Kidney (tissue), 14 donors: Measurements from ENCODE around the gene XKR8. TPM values are rescaled to one million over a fixed set of nuclear protein-coding genes. Genes with fewer than 3 reads are reported as not detected.

Experiments used
- DNase-seq, 5 donors: peaks; one replicate each; pipeline ENCODE4 v3.0.0-alpha.2; 2013 to 2020
- FAIRE-seq: peaks from 2 replicates; lab custom pipeline; 2012; peaks lifted over from hg19 to GRCh38; lab: Jason Lieb, UNC
- H3K27ac ChIP-seq, 2 donors: one replicate each; pipeline ENCODE4 v1.7.0; 2013; ENCODE audit warnings: low read depth in 2 of 2, low read length in 2 of 2, inconsistent platforms in 1 of 2
- H3K27me3 ChIP-seq: one replicate; pipeline ENCODE4 v1.7.1; 2013; ENCODE audit warnings: low read length, inconsistent platforms; ENCODE audit not compliant: control insufficient read depth, insufficient read depth
- H3K36me3 ChIP-seq, 3 donors: one replicate each; pipeline versions ENCODE4 v1.7.0 to v1.7.1; 2013; ENCODE audit warnings: low read length in 3 of 3, control low read depth in 1 of 3, inconsistent platforms in 1 of 3; ENCODE audit not compliant: insufficient read depth in 3 of 3, control insufficient read depth in 2 of 3
- H3K4me1 ChIP-seq, 3 donors: one replicate each; pipeline versions ENCODE4 v1.7.0 to v1.7.1; 2013; ENCODE audit warnings: low read length in 3 of 3, inconsistent platforms in 1 of 3, low read depth in 1 of 3; ENCODE audit not compliant: control insufficient read depth in 2 of 3, insufficient read depth in 2 of 3
- H3K4me3 ChIP-seq, 3 donors: one replicate each; pipeline versions ENCODE4 v1.7.0 to v1.8.1; 2013; ENCODE audit warnings: low read length in 3 of 3, control low read depth in 1 of 3, inconsistent platforms in 1 of 3
- H3K9ac ChIP-seq, 3 donors: one replicate each; pipeline versions ENCODE4 v1.7.0 to v1.7.1; 2013; ENCODE audit warnings: low read length in 3 of 3, control low read depth in 1 of 3, inconsistent platforms in 1 of 3
- H3K9me3 ChIP-seq, 3 donors: one replicate each; pipeline versions ENCODE4 v1.7.0 to v1.7.1; 2013; ENCODE audit warnings: low read length in 3 of 3, control low read depth in 1 of 3, inconsistent platforms in 1 of 3; ENCODE audit not compliant: control insufficient read depth in 2 of 3, insufficient read depth in 1 of 3
- CTCF ChIP-seq: IDR thresholded peaks from 3 replicates; pipeline ENCODE4 v1.5.1; 2012; ENCODE audit warnings: mild to moderate bottlenecking, moderate library complexity, borderline replicate concordance; ENCODE audit not compliant: insufficient read depth; ENCODE audit errors: extremely low read depth
- intact Hi-C: fragments of 100-400 bp; cut with DNase I; formaldehyde crosslinking; loops from one replicate; pipeline ENCODE4 v1.11.1; 2022
- polyA plus RNA-seq: library from polyadenylated mRNA; stranded (reverse); fragments of 350-450 nt; fragmentation: Illumina TruSeq; extraction: RNeasy Lipid Tissue Mini Kit (QIAGEN cat#74804); gene quantifications from one replicate; pipeline ENCODE4 v1.2.3, GENCODE V29; 2014; ENCODE audit warnings: low read depth, low replicate concordance; ENCODE audit not compliant: insufficient read depth
- total RNA-seq: library from RNA; stranded (reverse); fragmentation: NEBNext Ultra II Directional; extraction: Animal tissue kit (Norgen Biotek cat#: 25700); gene quantifications from one replicate; pipeline ENCODE4 v1.2.1, GENCODE V29; 2021
- donor health status: control.
- donor health status: control.
- donor health status: control.
- donor health status: control.
- donor health status: control.
- donor health status: DM: yes; HTN: yes; CAD: no.
- donor health status: Normal renal cell carcinoma (clear cell type).

Gene XKR8
- total and polyA plus RNA-seq, 2 donors from 2014 or later, result 8.2 to 9.1 TPM

- TF ChIP-seq CTCF, result no peak
- Histone ChIP-seq H3K4me3 (no peak overlapping the region), H3K27me3 (no peaks in the 10 kb centered on the region), H3K9ac (no peak overlapping the region), H3K36me3 (no peaks in the 10 kb centered on the region), H3K9me3 (no peaks in the 10 kb centered on the region), H3K27ac (no peak overlapping the region), H3K4me1 (no peaks in the 10 kb centered on the region)
- intact Hi-C loops, result no loop called here
- DNase-seq (no peak), FAIRE-seq (no peak)
These were observed 10.7 kb upstream of the XKR8 start for GRCh38 chr1:27949027-27949426.

GRCh38 chr1:27951396-27951795 lies 8.4 kb upstream of the XKR8 start:
- H3K4me3 ChIP-seq, result no peak overlapping the region
- intact Hi-C loops, result no loop called here
- DNase-seq (no peak), FAIRE-seq (no peak)
- no peak for TF ChIP-seq CTCF
- H3K4me1 ChIP-seq, result no peaks in the 10 kb centered on the region
- no peak overlapping the region for H3K9ac ChIP-seq
- no peaks in the 10 kb centered on the region for H3K9me3 ChIP-seq
- no peaks in the 10 kb centered on the region for H3K36me3 ChIP-seq
- no peak overlapping the region for H3K27ac ChIP-seq
- H3K27me3 ChIP-seq, result no peaks in the 10 kb centered on the region

- Histone ChIP-seq H3K4me3 (no peak overlapping the region), H3K9ac (no peak overlapping the region), H3K36me3 (no peaks in the 10 kb centered on the region), H3K9me3 (no peaks in the 10 kb centered on the region), H3K27me3 (no peaks in the 10 kb centered on the region), H3K27ac (no peak overlapping the region), H3K4me1 (no peaks in the 10 kb centered on the region)
- no peak for DNase-seq
- no peak for TF ChIP-seq CTCF
- no peak for FAIRE-seq
- intact Hi-C loops, result no loop called here
These were observed 7.6 kb upstream of the XKR8 start for GRCh38 chr1:27952147-27952546.

- no peak for DNase-seq
- H3K9me3 ChIP-seq, result no peaks in the 10 kb centered on the region
- intact Hi-C loops, result no loop called here
These were observed 5.6 kb upstream of the XKR8 start for GRCh38 chr1:27954186-27954585.

More at GRCh38 chr1:27954186-27954585, 5.6 kb upstream of the XKR8 start:
- Histone ChIP-seq H3K36me3 (no peaks in the 10 kb centered on the region), H3K27me3 (no peaks in the 10 kb centered on the region), H3K4me3 (no peak overlapping the region), H3K4me1 (no peaks in the 10 kb centered on the region), H3K9ac (no peak overlapping the region), H3K27ac (no peak overlapping the region)
- FAIRE-seq, result no peak
- no peak for TF ChIP-seq CTCF
